Pancreas (tissue), 10 donors: ENCODE data around the gene SPATA21. TPM values are rescaled to one million over a fixed set of nuclear protein-coding genes. Genes with fewer than 3 reads are reported as not detected.
"Not testable (repeated sequence)": the region's sequence is repeated elsewhere in the genome, so short reads cannot be mapped to it uniquely, and the experiment has no call there.

ENCODE experiments used
- ATAC-seq, 4 donors: fragments of 200-7000 bp; cut with Tn5 transposase; one replicate each; pipeline versions ENCODE4 v1.8.0 to v1.9.1; 2020; ENCODE audit warnings: mild to moderate bottlenecking in 4 of 4, moderate library complexity in 4 of 4
- DNase-seq, 6 donors: peaks; one replicate each; pipeline ENCODE4 v3.0.0-alpha.2; 2020
- FAIRE-seq: peaks from 2 replicates; lab custom pipeline; 2012; peaks lifted over from hg19 to GRCh38; lab: Jason Lieb, UNC
- H3K27ac ChIP-seq, 4 donors: fragments of 200-600 bp; sonication (generic); 1 replicate in 3 of 4; 2 replicates in 1 of 4; pipeline versions ENCODE4 v1.5.0 to v1.8.0; 2020
- H3K27me3 ChIP-seq, 4 donors: fragments of 200-600 bp; one replicate each; pipeline ENCODE4 v1.8.0; 2021
- H3K36me3 ChIP-seq, 3 donors: fragments of 200-600 bp; sonication (generic) in 1 of 3; one replicate each; pipeline versions ENCODE4 v1.5.0 to v1.8.0; 2020 to 2021
- H3K4me1 ChIP-seq, 3 donors: fragments of 200-600 bp; one replicate each; pipeline ENCODE4 v1.8.0; 2021
- H3K4me3 ChIP-seq, 4 donors: fragments of 200-600 bp; sonication (generic) in 2 of 4; one replicate each; pipeline versions ENCODE4 v1.5.0 to v1.8.0; 2020 to 2021
- H3K9me3 ChIP-seq, 4 donors: fragments of 200-600 bp; one replicate each; pipeline ENCODE4 v1.8.0; 2021
- CTCF ChIP-seq, 4 donors: fragments of 200-600 bp; sonication (generic) in 3 of 4; IDR thresholded peaks; one replicate each; pipeline versions ENCODE4 v1.5.0 to v1.8.0; 2021; ENCODE audit warnings: antibody characterized with exemption in 4 of 4
- WGBS, 2 donors: extraction: QIAGEN DNeasy Blood & Tissue Kit; methylation state at CpG; one replicate each; pipeline ENCODE4 v1.1.7; 2013; 5-methylcytosine and 5-hydroxymethylcytosine counted together
- intact Hi-C, 3 donors: fragments of 100-400 bp; cut with DNase I; formaldehyde crosslinking; loops; one replicate each; pipeline versions ENCODE4 v1.11.1 to v1.14.2; 2022
- polyA plus RNA-seq, 2 donors: library from polyadenylated mRNA; stranded (reverse); fragments of 200-250 nt; gene quantifications; one replicate each; pipeline ENCODE4 v1.2.3, GENCODE V29; 2013
- total RNA-seq, 6 donors: library from RNA; stranded (reverse); fragmentation: NEBNext Ultra II Directional in 4 of 6; extraction: Animal tissue kit (Norgen Biotek cat#: 25700) in 4 of 6; gene quantifications; one replicate each; pipeline versions ENCODE4 v1.2.1 to v1.2.4, GENCODE V29; 2021 to 2023
- donor health status: healthy with polysubstance abuse.
- donor health status: DM: no; HTN: no; CAD: no; lungs with moderate emphysema.
- donor health status: DM: no; HTN: no; CAD: no.
- donor health status: control.
- donor health status: control.
- donor health status: Bipolar disorder and iron deficiency.
- donor health status: DM: yes; HTN: yes; CAD: no.
- donor health status: DM: no; HTN: no; CAD: no.
- donor health status: DM: no; HTN: no; CAD: no.
- donor health status: DM: yes; HTN: yes; CAD: no.

SPATA21 gene
- total and polyA plus RNA-seq, 8 donors = 0.53 to 0.90 (median 0.77) TPM; not detected in 5

- H3K27me3 ChIP-seq = no peaks in the 10 kb centered on the region
- intact Hi-C loops = no loop called here
- no peak for ATAC-seq
- no peak overlapping the region for H3K4me3 ChIP-seq
- peaks cover 0 to 40% (median 18%) of the 10 kb centered on the region in 3 donors for H3K36me3 ChIP-seq
- no peak for FAIRE-seq
- WGBS, 2 donors = 79 to 85% methylated on average over 6 of the region's 6 CpGs
- TF ChIP-seq CTCF (IDR thresholded peaks at IDR 0.05) = no peak
- no peak for DNase-seq
- no peak overlapping the region for H3K27ac ChIP-seq
- H3K9me3 ChIP-seq = no peaks in the 10 kb centered on the region
- no peaks in the 10 kb centered on the region for H3K4me1 ChIP-seq
Observed at GRCh38 chr1:16458831-16459230, 21.6 kb upstream of the SPATA21 start.

- ATAC-seq, FAIRE-seq, H3K27ac ChIP-seq, intact Hi-C loops, H3K4me3 ChIP-seq, H3K4me1 ChIP-seq, H3K27me3 ChIP-seq, H3K9me3 ChIP-seq, DNase-seq: not testable (repeated sequence)
- WGBS, 2 donors = 93 to 96% methylated on average over 10 of the region's 10 CpGs
- peaks cover 0 to 44% (median 18%) of the 10 kb centered on the region in 3 donors for H3K36me3 ChIP-seq
Observed at GRCh38 chr1:16456151-16456550, 18.9 kb upstream of the SPATA21 start.

- DNase-seq, H3K9me3 ChIP-seq, intact Hi-C loops, H3K27me3 ChIP-seq, FAIRE-seq, H3K27ac ChIP-seq, H3K4me1 ChIP-seq, H3K4me3 ChIP-seq: not testable (repeated sequence)
- WGBS, 2 donors = 58 to 69% methylated on average over 3 of the region's 3 CpGs
- ATAC-seq = peak in 1 of 4 donors; percentile 29
- peaks cover 0 to 38% (median 22%) of the 10 kb centered on the region in 3 donors for H3K36me3 ChIP-seq
Observed at GRCh38 chr1:16454909-16455308, 17.7 kb upstream of the SPATA21 start.

GRCh38 chr1:16451841-16452528, 14.8 kb upstream of the SPATA21 start:
- Histone ChIP-seq H3K4me1 (no peaks in the 10 kb centered on the region), H3K9me3 (no peaks in the 10 kb centered on the region), H3K36me3 (peaks cover 0 to 29% (median 21%) of the 10 kb centered on the region in 3 donors), H3K27ac (no peak overlapping the region), H3K27me3 (no peaks in the 10 kb centered on the region), H3K4me3 (no peak overlapping the region)
- DNase-seq (no peak), FAIRE-seq (no peak), ATAC-seq (no peak)
- no peak for TF ChIP-seq CTCF (IDR thresholded peaks at IDR 0.05)
- intact Hi-C loops = no loop called here
- WGBS, 2 donors = 84 to 86% methylated on average over 13 of the region's 13 CpGs

GRCh38 chr1:16450863-16451481, 13.7 kb upstream of the SPATA21 start:
- ATAC-seq = no peak
- Histone ChIP-seq H3K27me3 (no peaks in the 10 kb centered on the region), H3K27ac (no peak overlapping the region), H3K36me3 (peaks cover 0 to 22% (median 21%) of the 10 kb centered on the region in 3 donors), H3K4me3 (no peak overlapping the region), H3K9me3 (no peaks in the 10 kb centered on the region), H3K4me1 (no peaks in the 10 kb centered on the region)
- intact Hi-C loops = no loop called here
- 81 to 90% methylated on average over 6 of the region's 6 CpGs for WGBS, 2 donors
- no peak for DNase-seq
- TF ChIP-seq CTCF (IDR thresholded peaks at IDR 0.05) = no peak
- no peak for FAIRE-seq

GRCh38 chr1:16449666-16450065, 12.4 kb upstream of the SPATA21 start:
- FAIRE-seq (no peak), DNase-seq (no peak), ATAC-seq (no peak)
- Histone ChIP-seq H3K27ac (no peak overlapping the region), H3K4me1 (no peaks in the 10 kb centered on the region), H3K36me3 (peaks cover 0 to 21% (median 18%) of the 10 kb centered on the region in 3 donors), H3K27me3 (no peaks in the 10 kb centered on the region), H3K4me3 (no peak overlapping the region), H3K9me3 (no peaks in the 10 kb centered on the region)
- no peak for TF ChIP-seq CTCF (IDR thresholded peaks at IDR 0.05)
- WGBS, 2 donors = 86 to 89% methylated on average over 5 of the region's 5 CpGs
- intact Hi-C loops = no loop called here
